ENCODE results near the gene UCK2.

The UCK2 gene

DNA sequence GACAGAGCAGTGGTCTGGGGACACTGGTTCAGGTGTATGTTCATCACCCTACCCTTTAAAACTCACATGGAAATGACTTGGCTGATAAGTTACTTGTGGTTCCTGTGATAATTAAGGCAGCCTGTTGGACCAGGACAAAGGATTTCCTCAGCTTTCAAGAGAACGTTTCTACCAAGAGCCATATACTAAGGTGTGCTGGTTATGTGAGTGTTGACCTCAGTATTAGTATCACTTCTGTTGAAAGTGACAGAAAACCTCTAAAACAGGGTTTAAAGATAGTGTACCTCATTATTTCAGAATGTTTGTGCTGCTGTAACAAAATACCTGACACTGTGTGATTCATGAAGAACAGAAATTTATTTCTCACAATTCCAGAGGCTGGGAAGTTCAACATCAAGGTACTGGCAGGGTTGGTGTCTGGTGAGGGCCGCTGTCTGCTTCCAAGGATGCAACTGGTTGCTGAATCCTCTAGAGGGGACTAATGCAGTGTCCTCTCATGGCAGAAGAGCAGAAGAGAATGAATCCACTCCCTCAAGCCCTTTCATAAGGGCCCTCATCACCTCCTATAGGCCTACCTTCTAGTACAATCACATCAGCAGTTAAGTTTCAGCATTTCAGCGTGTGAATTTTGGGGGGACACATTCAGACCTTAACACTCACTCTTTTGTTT, 54.9 kb downstream of the UCK2 start:
- in situ Hi-C loops (cut with MboI; ENCODE audit: low sequenced_read_pairs, unreplicated experiment) = no loop called here
- TF ChIP-seq, protein P1, sequence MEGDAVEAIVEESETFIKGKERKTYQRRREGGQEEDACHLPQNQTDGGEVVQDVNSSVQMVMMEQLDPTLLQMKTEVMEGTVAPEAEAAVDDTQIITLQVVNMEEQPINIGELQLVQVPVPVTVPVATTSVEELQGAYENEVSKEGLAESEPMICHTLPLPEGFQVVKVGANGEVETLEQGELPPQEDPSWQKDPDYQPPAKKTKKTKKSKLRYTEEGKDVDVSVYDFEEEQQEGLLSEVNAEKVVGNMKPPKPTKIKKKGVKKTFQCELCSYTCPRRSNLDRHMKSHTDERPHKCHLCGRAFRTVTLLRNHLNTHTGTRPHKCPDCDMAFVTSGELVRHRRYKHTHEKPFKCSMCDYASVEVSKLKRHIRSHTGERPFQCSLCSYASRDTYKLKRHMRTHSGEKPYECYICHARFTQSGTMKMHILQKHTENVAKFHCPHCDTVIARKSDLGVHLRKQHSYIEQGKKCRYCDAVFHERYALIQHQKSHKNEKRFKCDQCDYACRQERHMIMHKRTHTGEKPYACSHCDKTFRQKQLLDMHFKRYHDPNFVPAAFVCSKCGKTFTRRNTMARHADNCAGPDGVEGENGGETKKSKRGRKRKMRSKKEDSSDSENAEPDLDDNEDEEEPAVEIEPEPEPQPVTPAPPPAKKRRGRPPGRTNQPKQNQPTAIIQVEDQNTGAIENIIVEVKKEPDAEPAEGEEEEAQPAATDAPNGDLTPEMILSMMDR (IDR thresholded peaks at IDR 0.05; ENCODE audit: borderline replicate concordance, control extremely low read depth, extremely low read depth, insufficient read depth, missing control alignments) = no peak
- DNase-seq (ENCODE audit: low spot score) = no peak

DNA sequence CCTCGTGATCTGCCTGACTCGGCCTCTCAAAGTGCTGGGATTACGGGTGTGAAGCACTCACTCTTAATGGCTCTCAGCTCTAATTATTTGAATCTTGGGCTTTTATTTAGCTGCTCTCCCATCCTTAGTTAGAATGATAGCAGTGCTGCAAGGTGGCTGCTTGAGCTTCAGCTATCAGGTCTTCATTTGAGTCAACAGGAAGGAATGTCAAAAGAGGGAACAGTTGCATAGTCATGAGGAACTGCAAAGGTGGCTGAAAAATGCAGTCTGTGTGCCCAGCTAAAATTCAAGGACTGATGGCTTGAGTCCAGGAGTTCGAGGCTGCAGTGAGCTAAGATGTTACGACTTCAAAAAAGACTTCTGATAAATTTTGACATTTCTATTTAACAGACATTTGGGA, 55.6 kb downstream of the UCK2 start:
- no peak for DNase-seq (ENCODE audit: low spot score)
- in situ Hi-C loops (cut with MboI; ENCODE audit: low sequenced_read_pairs, unreplicated experiment) = no loop called here

GRCh38 chr1:165884009-165884689, 56.7 kb downstream of the UCK2 start:
- in situ Hi-C loops (cut with MboI; ENCODE audit: low sequenced_read_pairs, unreplicated experiment) = no loop called here
- no peak for DNase-seq (ENCODE audit: low spot score)

More for the DNA sequence above, 55.6 kb downstream of the UCK2 start:
- TF ChIP-seq, protein P1 (IDR thresholded peaks at IDR 0.05; ENCODE audit: borderline replicate concordance, control extremely low read depth, extremely low read depth, insufficient read depth, missing control alignments) = no peak

GRCh38 chr1:165884690-165885304, 57.4 kb downstream of the UCK2 start:
- TF ChIP-seq, protein P1 (IDR thresholded peaks at IDR 0.05; ENCODE audit: borderline replicate concordance, control extremely low read depth, extremely low read depth, insufficient read depth, missing control alignments) = no peak
- DNase-seq (ENCODE audit: low spot score) = no peak
- in situ Hi-C loops (cut with MboI; ENCODE audit: low sequenced_read_pairs, unreplicated experiment) = no loop called here

More at GRCh38 chr1:165884009-165884689, 56.7 kb downstream of the UCK2 start:
- TF ChIP-seq, protein P1 (IDR thresholded peaks at IDR 0.05; ENCODE audit: borderline replicate concordance, control extremely low read depth, extremely low read depth, insufficient read depth, missing control alignments) = no peak

DNA sequence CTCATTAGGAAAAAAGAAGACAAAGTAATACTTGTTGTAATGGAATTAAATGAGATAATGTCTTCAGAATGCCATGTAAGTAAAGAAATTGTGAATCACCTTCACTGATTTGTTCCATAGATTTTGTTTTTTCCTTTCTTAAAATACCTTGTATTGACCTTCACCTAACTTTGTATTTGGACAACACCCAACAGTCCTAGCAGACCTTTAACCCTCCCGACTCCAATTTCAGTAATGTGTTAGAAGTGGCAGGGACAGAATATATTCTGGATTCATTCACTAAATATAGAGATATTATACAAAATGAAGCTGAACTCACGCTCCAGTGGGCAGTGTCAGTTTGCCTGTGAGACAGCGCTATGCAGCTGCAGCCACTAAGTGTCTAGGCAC, 57.9 kb downstream of the UCK2 start:
- in situ Hi-C loops (cut with MboI; ENCODE audit: low sequenced_read_pairs, unreplicated experiment) = no loop called here
- TF ChIP-seq, protein P1 (IDR thresholded peaks at IDR 0.05; ENCODE audit: borderline replicate concordance, control extremely low read depth, extremely low read depth, insufficient read depth, missing control alignments) = no peak
- DNase-seq (ENCODE audit: low spot score) = no peak

GRCh38 chr1:165886193-165886592, 58.8 kb downstream of the UCK2 start:
- TF ChIP-seq, protein P1 (IDR thresholded peaks at IDR 0.05; ENCODE audit: borderline replicate concordance, control extremely low read depth, extremely low read depth, insufficient read depth, missing control alignments) = no peak
- in situ Hi-C loops (cut with MboI; ENCODE audit: low sequenced_read_pairs, unreplicated experiment) = no loop called here

More at GRCh38 chr1:165886193-165886592, 58.8 kb downstream of the UCK2 start:
- DNase-seq (ENCODE audit: low spot score) = no peak

All from GM13976 (cell line).